ES-I3 (cell line): ENCODE measurements around the gene DCAF4L1.

ENCODE experiments used
- H3K36me3 ChIP-seq: 2 replicates; pipeline ENCODE4 v1.6.1; 2013; ENCODE audit warnings: mild to moderate bottlenecking, low read length, control low read depth, moderate library complexity; ENCODE audit not compliant: insufficient read depth
- H3K4me1 ChIP-seq: 2 replicates; pipeline ENCODE4 v1.6.1; 2013; ENCODE audit warnings: mild to moderate bottlenecking, control low read depth, low read length; ENCODE audit not compliant: insufficient read depth
- H3K9ac ChIP-seq: 2 replicates; pipeline ENCODE4 v1.6.1; 2013; ENCODE audit warnings: low read depth, mild to moderate bottlenecking, low read length, moderate library complexity
- H3K9me3 ChIP-seq: 2 replicates; pipeline ENCODE4 v1.6.1; 2013; ENCODE audit warnings: mild to moderate bottlenecking, low read length, moderate library complexity; ENCODE audit not compliant: control insufficient read depth, insufficient read depth

DCAF4L1 gene

DNA sequence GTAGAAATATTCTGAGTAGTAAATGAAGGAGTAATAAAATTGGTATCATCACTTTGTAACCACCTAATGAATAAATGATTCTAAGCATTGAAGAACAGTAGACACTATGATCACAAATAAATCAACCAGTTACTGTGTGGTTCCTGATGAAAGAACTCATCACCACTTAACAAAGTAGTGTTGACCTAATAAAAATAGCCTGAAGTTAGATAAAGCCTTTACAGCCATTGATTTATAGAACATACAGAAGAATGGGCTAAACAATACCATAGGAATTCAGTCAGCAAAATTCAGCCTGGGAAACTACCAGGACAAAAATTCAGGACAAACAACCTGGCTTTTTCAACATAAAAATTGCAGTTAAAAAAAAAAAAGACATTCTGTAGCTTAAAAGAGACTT lies 17.8 kb downstream of the DCAF4L1 start:
- Histone ChIP-seq H3K36me3 (no peaks in the 10 kb centered on the region), H3K9me3 (no peaks in the 10 kb centered on the region), H3K4me1 (no peaks in the 10 kb centered on the region), H3K9ac (no peak overlapping the region)

GRCh38 chr4:42008011-42008786 lies 26.6 kb downstream of the DCAF4L1 start:
- H3K36me3 ChIP-seq = peaks cover 2% of the 10 kb centered on the region; the same call in 1 of the 2 replicates
- no peaks in the 10 kb centered on the region for H3K4me1 ChIP-seq
- H3K9me3 ChIP-seq = no peaks in the 10 kb centered on the region
- no peak overlapping the region for H3K9ac ChIP-seq

DNA sequence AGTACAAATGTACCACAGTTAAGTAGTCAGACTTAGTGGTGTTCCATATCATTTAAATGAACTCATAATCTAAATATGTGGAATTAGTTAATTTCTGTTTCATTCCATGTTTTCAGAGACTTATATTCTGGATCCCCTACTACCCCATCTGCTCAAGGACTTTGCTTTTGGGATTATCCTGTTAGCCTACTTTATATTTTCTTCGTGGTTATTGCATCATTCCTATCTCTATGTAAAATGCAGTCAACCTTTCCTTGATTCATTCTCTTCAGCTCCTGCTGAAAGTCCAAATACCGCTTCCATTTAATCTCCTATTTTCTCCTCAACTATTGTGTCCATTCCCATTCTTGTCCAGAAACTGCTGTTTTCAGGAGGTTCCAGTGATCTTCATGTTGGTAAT lies 33.9 kb downstream of the DCAF4L1 start:
- Histone ChIP-seq H3K9me3 (no peaks in the 10 kb centered on the region), H3K36me3 (peaks cover 2% of the 10 kb centered on the region; the same call in 1 of the 2 replicates), H3K4me1 (no peaks in the 10 kb centered on the region), H3K9ac (no peak overlapping the region)

DNA sequence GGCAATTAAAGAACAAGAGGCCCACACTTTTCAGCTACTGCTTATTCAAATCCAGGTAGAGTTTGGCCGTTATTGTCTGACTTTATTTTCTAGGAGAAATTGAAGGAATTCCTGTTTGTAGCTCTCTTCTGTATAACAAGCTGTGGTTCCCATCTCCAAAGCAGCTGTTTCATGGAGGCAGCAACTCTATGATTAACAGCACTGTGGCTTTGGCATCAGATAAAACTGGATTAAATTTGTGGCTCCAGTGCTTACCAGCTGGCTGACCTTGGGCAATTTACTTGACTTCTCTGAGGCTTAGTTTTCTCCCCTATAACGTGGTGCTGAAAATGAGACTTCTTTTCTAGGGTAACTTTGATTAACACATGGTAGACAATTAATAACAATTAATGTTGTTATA lies 36.9 kb downstream of the DCAF4L1 start:
- Histone ChIP-seq H3K9ac (no peak overlapping the region), H3K4me1 (no peaks in the 10 kb centered on the region), H3K36me3 (no peaks in the 10 kb centered on the region), H3K9me3 (no peaks in the 10 kb centered on the region)
